OCI-LY1 (cell line): ENCODE results near the gene LOXL4.
A peak's percentile ranks its signal among the peaks of the same experiment; 100 is the strongest.

ENCODE experiments used
- H2AFZ ChIP-seq: fragments of 200-600 bp; sonication (generic), shearing (Covaris generic); 2 replicates; pipeline ENCODE4 v1.6.0; 2014; ENCODE audit warnings: antibody characterized with exemption, mild to moderate bottlenecking, low read length
- H3F3A ChIP-seq: fragments of 200-600 bp; sonication (generic), shearing (Covaris generic); 2 replicates; pipeline ENCODE4 v1.6.0; 2014; ENCODE audit warnings: mild to moderate bottlenecking, antibody characterized with exemption, low read length, moderate library complexity; ENCODE audit not compliant: insufficient read depth
- H3K27ac ChIP-seq: fragments of 200-600 bp; sonication (generic); 2 replicates; pipeline ENCODE4 v1.5.1; 2014; ENCODE audit warnings: low read length, mixed run types, mild to moderate bottlenecking, low read depth; ENCODE audit not compliant: poor library complexity, severe bottlenecking
- H3K27me3 ChIP-seq: fragments of 200-600 bp; sonication (generic); 2 replicates; pipeline ENCODE4 v1.6.0; 2014; ENCODE audit warnings: antibody characterized with exemption, mild to moderate bottlenecking, low read length, moderate library complexity; ENCODE audit not compliant: insufficient read depth
- H3K36me3 ChIP-seq: fragments of 200-600 bp; sonication (generic); 2 replicates; pipeline ENCODE4 v1.6.1; 2014; ENCODE audit warnings: mild to moderate bottlenecking, antibody characterized with exemption, low read length, moderate library complexity, mixed read lengths; ENCODE audit not compliant: insufficient read depth
- H3K4me1 ChIP-seq: fragments of 200-600 bp; sonication (generic); 2 replicates; pipeline ENCODE4 v1.5.1; 2014; ENCODE audit warnings: mild to moderate bottlenecking, low read length, moderate library complexity; ENCODE audit not compliant: insufficient read depth, severe bottlenecking
- H3K4me2 ChIP-seq: fragments of 200-600 bp; sonication (generic), shearing (Covaris generic); 2 replicates; pipeline ENCODE4 v1.6.1; 2014; ENCODE audit warnings: low read length
- H3K4me3 ChIP-seq: fragments of 200-600 bp; sonication (generic); 2 replicates; pipeline ENCODE4 v1.5.1; 2014; ENCODE audit warnings: low read length, low read depth, mild to moderate bottlenecking, mixed read lengths; ENCODE audit not compliant: poor library complexity, severe bottlenecking
- H3K79me2 ChIP-seq: fragments of 200-600 bp; shearing (Covaris generic); 2 replicates; pipeline ENCODE4 v1.6.1; 2016; ENCODE audit warnings: mixed run types, low read length, mixed read lengths; ENCODE audit not compliant: insufficient read depth
- H3K9ac ChIP-seq: fragments of 200-600 bp; sonication (generic), shearing (Covaris generic); 2 replicates; pipeline ENCODE4 v1.6.1; 2014; ENCODE audit warnings: mild to moderate bottlenecking, low read length, mixed read lengths
- H3K9me2 ChIP-seq: fragments of 200-600 bp; sonication (generic), shearing (Covaris generic); 2 replicates; pipeline ENCODE4 v1.6.1; 2014; ENCODE audit warnings: low read depth, mild to moderate bottlenecking, low read length, mixed read lengths
- H3K9me3 ChIP-seq: fragments of 200-600 bp; shearing (Covaris generic); 2 replicates; pipeline ENCODE4 v1.6.1; 2014; ENCODE audit warnings: low read length, mixed read lengths
- H4K20me1 ChIP-seq: fragments of 200-600 bp; sonication (generic), shearing (Covaris generic); 2 replicates; pipeline ENCODE4 v1.6.0; 2016; ENCODE audit warnings: mild to moderate bottlenecking, low read length; ENCODE audit not compliant: insufficient read depth
- EZH2 ChIP-seq: fragments of 200-600 bp; sonication (generic), shearing (Covaris generic); IDR thresholded peaks from 2 replicates; pipeline ENCODE4 v1.8.0; 2017; ENCODE audit warnings: borderline replicate concordance, mixed run types, mild to moderate bottlenecking, antibody characterized with exemption, low read length, moderate library complexity, mixed read lengths
- TF ChIP-seq, protein P1 (sequence below): fragments of 200-600 bp; sonication (generic), shearing (Covaris generic); IDR thresholded peaks from 2 replicates; pipeline ENCODE4 v1.5.1; 2017; ENCODE audit warnings: mild to moderate bottlenecking, antibody characterized with exemption, low read length, moderate library complexity, mixed read lengths

Gene LOXL4

DNA sequence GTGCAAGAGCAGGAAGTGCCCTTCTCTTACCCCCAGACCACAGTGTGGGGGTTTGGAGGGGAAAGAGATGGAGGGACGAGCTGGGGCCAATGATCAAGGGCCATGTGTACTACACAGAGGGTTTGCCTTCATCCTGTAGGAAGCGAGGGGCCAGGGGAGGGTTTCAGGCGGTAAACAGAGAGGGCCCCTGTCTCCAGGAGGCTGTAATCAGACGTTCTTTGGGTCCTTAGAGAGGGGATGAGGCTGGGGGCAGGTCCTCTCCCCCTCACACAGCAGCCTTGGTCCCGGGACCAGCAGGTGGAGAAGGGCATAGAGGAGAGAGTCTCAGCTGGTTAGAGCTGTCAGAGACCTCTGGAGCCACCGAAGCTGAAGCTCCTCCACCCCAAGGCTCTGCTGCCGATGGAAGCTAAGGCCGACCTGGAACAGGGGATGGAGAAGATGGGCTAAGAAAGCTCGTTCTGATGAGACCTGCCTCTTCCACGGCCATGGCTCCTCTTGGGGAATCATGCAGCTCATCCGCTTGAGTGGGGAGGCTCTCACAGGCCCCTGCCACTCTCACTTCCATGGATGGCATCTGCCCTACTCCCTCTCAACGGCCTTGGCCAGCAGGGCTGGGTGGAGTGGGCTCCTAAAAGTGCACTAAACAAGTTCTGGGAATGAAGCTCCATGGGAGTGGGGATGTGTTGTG is 3.5 kb downstream of the LOXL4 start:
- H3K27me3 ChIP-seq, result no peaks in the 10 kb centered on the region
- H3K9me2 ChIP-seq, result no peaks in the 10 kb centered on the region
- no peak overlapping the region for H3K27ac ChIP-seq
- no peaks in the 10 kb centered on the region for H3K36me3 ChIP-seq
- no peaks in the 10 kb centered on the region for H3K79me2 ChIP-seq
- no peak overlapping the region for H3K4me2 ChIP-seq
- no peaks in the 10 kb centered on the region for H4K20me1 ChIP-seq
- H3K4me3 ChIP-seq, result no peak overlapping the region
- no peaks in the 10 kb centered on the region for H3K4me1 ChIP-seq
- no peak overlapping the region for H2AFZ ChIP-seq
- H3F3A ChIP-seq, result no peaks in the 10 kb centered on the region
- no peak overlapping the region for H3K9ac ChIP-seq
- no peak for TF ChIP-seq EZH2
- TF ChIP-seq, protein P1, sequence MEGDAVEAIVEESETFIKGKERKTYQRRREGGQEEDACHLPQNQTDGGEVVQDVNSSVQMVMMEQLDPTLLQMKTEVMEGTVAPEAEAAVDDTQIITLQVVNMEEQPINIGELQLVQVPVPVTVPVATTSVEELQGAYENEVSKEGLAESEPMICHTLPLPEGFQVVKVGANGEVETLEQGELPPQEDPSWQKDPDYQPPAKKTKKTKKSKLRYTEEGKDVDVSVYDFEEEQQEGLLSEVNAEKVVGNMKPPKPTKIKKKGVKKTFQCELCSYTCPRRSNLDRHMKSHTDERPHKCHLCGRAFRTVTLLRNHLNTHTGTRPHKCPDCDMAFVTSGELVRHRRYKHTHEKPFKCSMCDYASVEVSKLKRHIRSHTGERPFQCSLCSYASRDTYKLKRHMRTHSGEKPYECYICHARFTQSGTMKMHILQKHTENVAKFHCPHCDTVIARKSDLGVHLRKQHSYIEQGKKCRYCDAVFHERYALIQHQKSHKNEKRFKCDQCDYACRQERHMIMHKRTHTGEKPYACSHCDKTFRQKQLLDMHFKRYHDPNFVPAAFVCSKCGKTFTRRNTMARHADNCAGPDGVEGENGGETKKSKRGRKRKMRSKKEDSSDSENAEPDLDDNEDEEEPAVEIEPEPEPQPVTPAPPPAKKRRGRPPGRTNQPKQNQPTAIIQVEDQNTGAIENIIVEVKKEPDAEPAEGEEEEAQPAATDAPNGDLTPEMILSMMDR, result no peak
- H3K9me3 ChIP-seq, result no peaks in the 10 kb centered on the region

DNA sequence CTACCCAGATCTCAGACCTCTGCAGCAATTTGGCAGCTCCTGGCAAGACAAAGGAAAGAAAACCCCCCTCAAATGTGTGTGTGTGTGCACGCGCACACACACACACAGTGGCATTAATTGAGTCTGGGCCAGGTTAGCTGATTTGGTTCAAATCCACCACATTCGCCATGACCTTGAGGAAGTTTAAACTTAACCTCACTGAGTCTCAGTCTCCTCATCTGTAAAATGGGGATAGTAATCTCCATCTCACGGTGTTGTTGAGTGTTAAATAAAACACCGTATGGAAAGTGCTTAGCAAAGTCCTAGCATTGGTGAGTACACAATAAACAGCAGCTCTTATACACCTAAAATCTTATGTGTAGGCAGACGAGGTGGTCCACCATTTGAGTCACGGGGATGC is 4.9 kb downstream of the LOXL4 start:
- no peak for TF ChIP-seq EZH2
- TF ChIP-seq, protein P1, result no peak
- Histone ChIP-seq H3K9me3 (no peaks in the 10 kb centered on the region), H3K4me1 (no peaks in the 10 kb centered on the region), H3K27ac (no peak overlapping the region), H3K4me2 (no peak overlapping the region), H2AFZ (no peak overlapping the region), H3K4me3 (no peak overlapping the region), H3K79me2 (no peaks in the 10 kb centered on the region), H3K27me3 (no peaks in the 10 kb centered on the region), H3K36me3 (no peaks in the 10 kb centered on the region), H3K9ac (no peak overlapping the region), H3K9me2 (no peaks in the 10 kb centered on the region), H4K20me1 (no peaks in the 10 kb centered on the region), H3F3A (no peaks in the 10 kb centered on the region)

DNA sequence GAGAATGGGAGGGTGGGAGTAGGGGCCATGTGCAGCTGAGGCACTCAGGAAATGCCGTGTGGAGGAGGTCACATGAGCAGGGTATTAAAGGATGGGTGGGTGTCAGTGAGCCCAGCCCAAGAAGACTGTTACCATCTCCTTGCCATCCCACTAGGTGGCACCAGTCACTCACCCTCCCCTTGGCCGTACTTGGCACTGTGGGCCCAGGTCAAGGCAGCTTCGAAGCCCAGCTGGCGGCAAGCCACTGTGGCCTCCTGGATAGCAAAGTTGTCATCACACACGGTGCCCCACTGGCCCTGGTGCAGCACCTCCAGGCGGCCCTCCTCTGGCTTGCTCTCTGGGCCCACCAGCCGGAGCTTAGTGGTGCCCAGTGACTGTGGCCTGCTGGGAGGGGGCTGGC is 5.4 kb downstream of the LOXL4 start:
- Histone ChIP-seq H3K4me1 (no peaks in the 10 kb centered on the region), H2AFZ (no peak overlapping the region)

More for the DNA sequence above, 5.4 kb downstream of the LOXL4 start:
- no peak overlapping the region for H3K4me3 ChIP-seq
- TF ChIP-seq EZH2, result no peak
- TF ChIP-seq, protein P1, result peak; percentile 29
- no peaks in the 10 kb centered on the region for H3K9me3 ChIP-seq
- no peaks in the 10 kb centered on the region for H3K36me3 ChIP-seq
- H3F3A ChIP-seq, result no peaks in the 10 kb centered on the region
- H3K9me2 ChIP-seq, result no peaks in the 10 kb centered on the region
- H4K20me1 ChIP-seq, result no peaks in the 10 kb centered on the region
- no peak overlapping the region for H3K27ac ChIP-seq
- no peaks in the 10 kb centered on the region for H3K27me3 ChIP-seq
- no peaks in the 10 kb centered on the region for H3K79me2 ChIP-seq
- H3K9ac ChIP-seq, result no peak overlapping the region
- no peak overlapping the region for H3K4me2 ChIP-seq
